HG03135 (cell line): Measurements from ENCODE around the gene FTSJ3.
"Not testable (repeated sequence)": the region's sequence is repeated elsewhere in the genome, so short reads cannot be mapped to it uniquely, and the experiment has no call there.

Experiments used
- ATAC-seq: cut with Tn5 transposase; IDR thresholded peaks from one replicate; pipeline ENCODE4 v1.9.1; 2021; ENCODE audit warnings: mild to moderate bottlenecking, moderate library complexity; ENCODE audit not compliant: unreplicated experiment

The FTSJ3 gene, protein sequence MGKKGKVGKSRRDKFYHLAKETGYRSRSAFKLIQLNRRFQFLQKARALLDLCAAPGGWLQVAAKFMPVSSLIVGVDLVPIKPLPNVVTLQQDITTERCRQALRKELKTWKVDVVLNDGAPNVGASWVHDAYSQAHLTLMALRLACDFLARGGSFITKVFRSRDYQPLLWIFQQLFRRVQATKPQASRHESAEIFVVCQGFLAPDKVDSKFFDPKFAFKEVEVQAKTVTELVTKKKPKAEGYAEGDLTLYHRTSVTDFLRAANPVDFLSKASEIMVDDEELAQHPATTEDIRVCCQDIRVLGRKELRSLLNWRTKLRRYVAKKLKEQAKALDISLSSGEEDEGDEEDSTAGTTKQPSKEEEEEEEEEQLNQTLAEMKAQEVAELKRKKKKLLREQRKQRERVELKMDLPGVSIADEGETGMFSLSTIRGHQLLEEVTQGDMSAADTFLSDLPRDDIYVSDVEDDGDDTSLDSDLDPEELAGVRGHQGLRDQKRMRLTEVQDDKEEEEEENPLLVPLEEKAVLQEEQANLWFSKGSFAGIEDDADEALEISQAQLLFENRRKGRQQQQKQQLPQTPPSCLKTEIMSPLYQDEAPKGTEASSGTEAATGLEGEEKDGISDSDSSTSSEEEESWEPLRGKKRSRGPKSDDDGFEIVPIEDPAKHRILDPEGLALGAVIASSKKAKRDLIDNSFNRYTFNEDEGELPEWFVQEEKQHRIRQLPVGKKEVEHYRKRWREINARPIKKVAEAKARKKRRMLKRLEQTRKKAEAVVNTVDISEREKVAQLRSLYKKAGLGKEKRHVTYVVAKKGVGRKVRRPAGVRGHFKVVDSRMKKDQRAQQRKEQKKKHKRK

DNA sequence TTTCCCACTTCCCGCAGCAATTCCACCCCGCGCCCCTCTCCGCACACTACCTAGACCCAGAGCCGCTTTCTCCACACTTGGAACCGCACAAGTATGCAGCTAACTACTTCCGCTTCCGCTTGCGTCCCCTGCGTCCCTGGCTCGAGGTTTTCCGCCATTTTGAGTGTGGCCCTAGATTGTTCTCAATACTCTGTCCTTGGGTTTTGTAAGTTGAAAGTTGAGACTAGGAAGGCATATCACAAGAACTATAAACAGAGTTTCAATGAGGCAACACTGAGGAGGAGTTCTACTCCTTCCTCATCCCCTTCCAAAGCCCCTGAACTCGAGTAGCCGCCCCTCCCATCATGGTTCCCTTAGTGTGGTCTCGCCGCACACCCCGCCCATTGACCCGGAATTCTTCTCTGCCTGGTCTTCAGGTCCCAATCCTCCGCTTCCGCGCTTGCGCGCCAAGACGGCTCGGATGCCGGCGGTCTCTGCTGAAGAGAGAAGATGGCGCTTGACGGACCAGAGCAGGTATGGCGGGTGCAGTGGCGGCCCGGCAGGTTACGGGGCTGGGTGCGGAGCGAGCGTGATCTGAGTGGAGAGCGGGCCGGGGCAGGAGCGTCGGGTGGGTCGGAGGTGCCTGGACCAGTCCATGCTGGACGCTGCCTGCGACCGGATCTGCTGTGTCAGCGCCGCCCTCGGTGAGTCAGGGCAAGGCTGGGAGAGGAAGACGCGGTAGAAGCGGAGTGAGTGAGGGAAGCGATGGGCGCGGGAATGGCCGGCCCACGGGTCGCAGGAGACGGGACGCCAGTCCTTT, at the start of gene FTSJ3, which contains the start of gene PSMC5:
Gene FTSJ3 (minus strand): TSS at position 662 of the 799 bp plus-strand sequence. CDS start 761 bp downstream, outside the sequence.
Gene PSMC5 (plus strand): TSS at position 430 of the 799 bp plus-strand sequence. CDS start 60 bp downstream, at position 490.
- peak; percentile 85 for ATAC-seq

DNA sequence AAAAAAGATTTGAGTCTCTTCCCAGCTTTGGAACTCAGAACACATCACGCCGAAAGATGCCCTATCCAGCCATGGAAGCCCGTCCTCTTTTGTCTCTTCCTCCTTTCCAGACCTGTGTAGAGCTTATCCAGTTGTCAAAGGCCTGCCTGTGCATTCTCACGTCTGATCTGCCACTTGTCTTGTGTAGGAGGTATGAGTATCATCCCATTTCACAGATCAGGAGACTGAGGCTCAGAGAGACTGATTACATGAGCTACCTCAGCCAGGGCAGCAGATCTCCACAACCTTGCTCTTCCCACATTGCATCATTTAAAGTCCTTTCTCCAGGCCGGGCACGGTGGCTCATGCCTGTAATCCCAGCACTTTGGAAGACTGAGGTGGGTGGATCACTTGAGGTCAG, 47.2 kb upstream of the FTSJ3 start:
- ATAC-seq: not testable (repeated sequence)

DNA sequence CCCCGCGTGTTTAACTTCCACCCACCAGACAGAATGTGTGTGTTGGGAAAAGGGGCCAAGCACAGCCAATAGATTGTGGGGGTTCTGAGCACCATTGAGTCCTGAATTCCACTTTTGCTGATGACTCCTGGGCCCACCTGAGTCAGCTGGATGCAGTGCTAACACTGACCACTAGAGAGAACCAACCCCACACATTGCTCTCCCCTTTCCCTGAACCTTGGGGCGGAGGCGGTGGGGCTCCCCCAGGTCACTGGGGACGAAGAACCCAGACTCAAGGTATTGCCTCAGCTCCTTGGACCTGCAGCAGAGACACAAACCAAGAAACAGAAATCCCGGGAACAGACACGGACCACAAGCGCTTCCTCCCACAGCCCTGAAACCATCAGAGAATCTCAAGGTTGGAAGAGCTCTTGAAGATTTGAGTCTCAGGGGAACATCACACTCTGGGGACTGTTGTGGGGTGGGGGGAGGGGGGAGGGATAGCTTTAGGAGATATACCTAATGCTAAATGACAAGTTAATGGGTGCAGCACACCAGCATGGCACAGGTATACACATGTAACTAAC, 46.7 kb upstream of the FTSJ3 start:
- ATAC-seq: not testable (repeated sequence)

DNA sequence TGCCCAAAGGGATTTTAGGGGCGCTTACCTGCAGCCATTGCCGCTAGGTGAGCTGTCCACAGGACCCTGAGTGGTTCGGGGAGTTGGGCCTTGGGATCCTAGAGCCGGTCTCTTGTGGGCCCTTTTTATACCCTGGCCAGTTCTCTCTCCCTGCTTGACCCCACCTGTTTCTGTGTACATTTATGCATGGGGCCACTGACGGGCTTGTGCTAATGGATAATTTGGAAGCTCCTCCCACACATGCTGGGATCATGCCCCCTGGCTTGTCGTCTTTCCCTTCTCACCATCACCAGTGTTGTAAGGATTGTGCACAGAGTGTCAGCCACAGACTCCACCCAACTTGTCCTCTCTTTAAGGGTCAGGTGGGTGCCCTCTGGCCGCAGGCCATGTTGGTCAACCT, 46.1 kb upstream of the FTSJ3 start, which contains the start of gene CSH2:
Gene CSH2 (minus strand): TSS at position 101 of the 400 bp plus-strand sequence. CDS start 63 bp downstream, at position 38.
- not testable (repeated sequence) for ATAC-seq

DNA sequence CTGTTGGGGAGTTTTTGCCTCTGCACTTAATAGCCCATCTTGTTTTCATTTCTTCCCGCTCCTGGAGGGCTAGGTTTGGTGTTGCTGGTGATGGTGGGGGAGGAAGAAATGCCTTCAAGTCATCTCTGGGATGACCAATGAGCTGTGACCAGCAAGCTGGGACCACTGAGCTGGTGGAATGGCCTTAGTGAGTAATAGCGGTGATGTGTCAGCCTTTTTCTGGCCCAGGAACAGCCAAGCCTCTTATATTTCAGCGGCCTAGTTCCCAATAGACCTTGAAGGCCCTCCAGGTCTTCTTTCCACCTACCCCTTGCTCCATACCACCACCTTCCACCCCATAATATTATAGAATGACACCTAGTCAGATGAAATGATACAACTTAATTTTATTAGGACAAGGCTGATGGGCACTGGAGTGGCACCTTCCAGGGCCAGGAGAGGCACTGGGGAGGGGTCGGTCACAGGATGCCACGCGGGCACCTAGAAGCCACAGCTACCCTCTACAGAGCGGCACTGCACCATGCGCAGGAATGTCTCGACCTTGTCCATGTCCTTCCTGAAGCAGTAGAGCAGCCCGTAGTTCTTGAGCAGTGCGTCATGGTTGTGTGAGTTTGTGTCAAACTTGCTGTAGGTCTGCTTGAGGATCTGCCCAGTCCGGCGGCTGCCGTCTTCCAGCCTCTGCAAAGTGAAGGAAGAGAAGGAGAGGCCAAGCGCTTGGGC, 44.3 kb upstream of the FTSJ3 start:
- not testable (repeated sequence) for ATAC-seq

DNA sequence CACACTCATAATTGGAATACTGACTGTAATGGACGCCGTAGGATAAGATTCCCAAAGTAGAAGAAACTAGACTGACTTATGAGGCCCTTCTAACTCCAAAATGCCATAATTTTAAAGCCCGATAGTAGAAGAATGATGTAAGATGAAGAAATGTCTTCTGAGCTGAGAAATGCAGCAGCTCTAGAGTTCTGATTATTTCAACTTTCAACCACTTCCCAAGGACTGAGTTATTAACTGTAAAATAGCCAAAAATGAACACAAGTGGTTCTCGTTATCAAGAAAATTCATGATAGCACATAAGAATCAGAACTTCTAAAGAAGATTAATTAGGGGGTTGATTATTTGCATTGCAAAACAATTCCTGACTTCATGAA, 42.8 kb upstream of the FTSJ3 start:
- not testable (repeated sequence) for ATAC-seq

DNA sequence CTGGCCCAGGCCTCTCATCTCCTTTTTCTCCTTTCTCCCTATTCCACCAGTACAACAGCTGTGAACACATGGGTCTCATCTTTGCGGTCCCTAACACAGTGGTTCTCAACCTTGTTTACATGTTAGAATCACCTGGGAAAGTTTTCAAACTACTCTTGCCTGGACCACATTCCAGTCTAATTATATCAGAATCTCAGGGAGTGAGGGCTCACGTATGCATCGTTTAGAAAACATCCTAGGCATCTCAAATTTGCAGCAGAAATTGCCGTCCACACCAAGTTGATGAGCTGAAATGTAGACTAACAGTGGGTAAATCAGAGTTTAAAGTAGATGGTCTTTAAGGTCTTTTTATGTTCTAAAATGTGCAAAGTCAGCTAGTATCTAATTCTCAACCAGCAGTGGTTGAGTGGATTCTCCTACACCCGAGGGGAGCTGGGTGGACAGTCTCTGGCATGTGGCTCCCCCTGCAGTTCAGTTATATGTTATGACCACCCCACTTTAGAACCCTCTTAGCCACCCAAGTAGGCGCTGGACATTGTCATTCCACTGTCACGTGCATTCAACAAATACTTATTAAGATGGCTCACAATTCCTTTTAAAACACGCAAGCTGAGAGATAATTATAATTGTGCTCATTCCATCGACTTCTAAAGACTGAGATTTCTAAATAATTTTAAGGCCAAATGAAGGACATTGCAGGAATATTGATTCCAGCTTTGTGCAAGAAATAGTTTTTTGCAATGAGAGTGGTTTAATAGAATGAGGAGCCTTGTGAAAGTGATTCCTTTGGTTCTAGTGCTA, 42.2 kb upstream of the FTSJ3 start:
- ATAC-seq: not testable (repeated sequence)

DNA sequence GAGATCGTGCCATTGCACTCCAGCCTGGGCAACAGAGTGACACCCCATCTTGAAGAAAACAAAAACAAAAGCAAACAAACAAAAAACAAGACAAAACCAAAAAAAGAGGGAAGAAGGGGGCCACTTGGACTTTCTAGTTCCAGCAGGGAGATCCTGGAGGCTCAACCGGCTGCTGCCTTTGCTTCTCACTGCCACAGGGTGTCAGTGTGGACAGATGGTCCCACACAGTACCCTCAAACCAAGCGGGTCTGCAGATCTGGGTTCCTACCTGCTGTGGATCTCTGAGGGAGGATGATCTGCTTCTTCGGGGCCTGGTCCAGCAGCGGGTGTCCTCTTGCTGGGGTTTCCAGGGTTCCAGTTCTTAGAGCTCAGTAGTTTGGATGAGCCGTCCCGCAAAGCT, 39.2 kb upstream of the FTSJ3 start:
- ATAC-seq: not testable (repeated sequence)

DNA sequence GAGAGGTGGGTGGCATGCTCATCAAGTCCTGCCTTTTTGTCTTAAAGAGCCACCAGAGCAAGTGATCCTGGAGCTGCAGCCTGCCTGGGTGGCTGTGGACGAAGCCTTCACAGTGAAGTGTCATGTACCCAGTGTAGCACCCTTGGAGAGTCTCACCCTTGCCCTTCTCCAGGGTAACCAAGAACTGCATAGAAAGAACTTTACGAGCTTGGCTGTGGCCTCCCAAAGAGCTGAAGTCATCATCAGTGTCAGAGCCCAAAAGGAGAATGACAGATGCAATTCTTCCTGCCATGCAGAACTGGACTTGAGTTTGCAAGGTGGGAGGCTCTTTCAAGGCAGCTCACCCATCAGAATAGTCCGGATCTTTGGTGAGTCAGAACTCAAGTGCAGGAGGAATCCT, 31.8 kb upstream of the FTSJ3 start:
- no peak for ATAC-seq

DNA sequence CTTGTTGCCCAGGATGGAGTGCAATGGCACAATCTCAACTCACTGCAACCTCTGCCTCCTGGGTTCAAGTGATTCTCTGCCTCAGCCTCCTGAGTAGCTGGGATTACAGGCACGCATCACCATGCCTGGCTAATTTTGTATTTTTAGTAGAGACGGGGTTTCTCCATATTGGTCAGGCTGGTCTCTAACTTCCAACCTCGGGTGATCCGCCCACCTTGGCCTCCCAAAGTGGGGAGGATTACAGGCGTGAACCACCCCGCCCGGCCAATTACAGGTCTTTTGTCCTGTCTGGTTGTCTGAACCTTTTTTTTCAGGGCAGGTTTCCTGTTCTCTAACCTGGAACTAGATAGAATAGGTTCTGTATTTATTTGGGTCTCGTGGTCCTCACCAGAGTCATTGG, 29.0 kb upstream of the FTSJ3 start:
- ATAC-seq: not testable (repeated sequence)

DNA sequence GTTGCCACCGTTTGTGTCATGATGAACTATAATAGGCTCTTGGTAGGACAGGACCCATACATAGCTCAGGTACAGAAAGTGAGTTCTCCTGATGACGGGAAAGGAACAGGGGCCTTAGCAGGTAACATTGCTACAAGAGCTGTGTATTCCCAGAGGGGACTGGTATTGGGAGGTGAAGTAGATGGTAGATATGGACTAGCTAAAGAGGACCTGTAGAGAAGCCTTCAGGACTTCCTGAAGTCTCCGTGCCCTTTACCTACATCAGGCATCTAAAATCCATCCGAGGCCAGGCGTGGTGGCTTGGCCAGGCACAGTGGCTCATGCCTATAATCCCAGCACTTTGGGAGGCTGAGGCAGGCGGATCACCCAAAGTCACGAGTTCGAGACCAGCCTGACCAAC, 27.7 kb upstream of the FTSJ3 start:
- ATAC-seq: no peak

DNA sequence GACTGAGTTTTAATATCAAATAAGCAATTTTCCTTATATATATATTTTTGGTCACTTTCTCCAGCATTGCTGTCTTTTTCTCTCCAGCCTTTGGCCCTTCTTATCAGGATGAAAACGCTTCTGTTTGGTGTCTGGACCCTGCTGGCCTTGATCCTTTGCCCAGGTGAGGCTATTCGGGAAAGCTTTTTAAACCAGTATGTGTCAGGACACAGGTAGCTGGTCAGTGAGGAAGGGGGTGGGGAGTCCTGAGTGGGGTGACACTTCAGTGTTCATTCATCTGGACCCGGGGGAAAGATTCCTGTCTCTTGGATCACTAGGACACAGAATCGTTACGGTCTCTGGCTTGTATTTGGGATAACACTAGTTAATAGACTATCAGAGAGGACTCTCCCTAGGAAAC, 27.2 kb upstream of the FTSJ3 start:
- no peak for ATAC-seq

DNA sequence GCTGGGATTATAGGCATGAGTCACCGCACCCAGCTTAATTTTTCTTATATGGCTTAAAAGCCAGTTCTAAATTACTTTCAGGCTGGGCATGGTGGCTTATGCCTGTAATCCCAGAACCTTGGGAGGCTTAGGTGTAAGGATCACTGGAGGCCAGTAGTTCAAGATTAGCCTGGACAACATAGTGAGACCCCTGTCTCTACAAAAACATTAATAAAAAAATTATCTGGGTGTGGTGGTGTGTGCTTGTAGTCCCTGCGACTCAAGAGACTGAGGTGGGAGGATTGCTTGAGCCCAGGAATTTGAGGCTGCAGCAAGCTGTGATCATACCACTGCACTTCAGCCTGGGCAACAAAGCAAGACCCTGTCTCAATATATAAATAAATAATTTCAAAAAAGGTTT, 25.8 kb upstream of the FTSJ3 start:
- ATAC-seq: no peak

DNA sequence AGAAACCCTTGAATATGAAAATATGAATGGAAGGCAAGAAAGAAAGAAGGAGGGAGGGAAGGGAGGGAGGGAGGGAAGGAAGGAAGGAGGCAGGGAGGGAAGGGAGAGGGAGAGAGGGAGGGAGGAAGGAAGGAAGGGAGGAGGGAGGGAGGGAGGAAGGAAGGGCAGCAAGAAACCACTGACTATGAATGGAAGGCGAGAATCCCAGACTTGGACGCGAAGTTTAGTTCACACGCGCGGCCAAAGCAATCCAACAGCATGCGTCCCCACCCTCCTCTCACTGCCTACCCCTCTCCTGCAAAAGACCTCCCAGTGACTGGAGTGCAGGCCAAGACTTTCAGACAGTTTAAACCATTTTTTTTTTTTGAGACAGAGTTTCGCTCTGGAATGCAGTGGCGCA, 22.9 kb upstream of the FTSJ3 start:
- ATAC-seq: no peak

DNA sequence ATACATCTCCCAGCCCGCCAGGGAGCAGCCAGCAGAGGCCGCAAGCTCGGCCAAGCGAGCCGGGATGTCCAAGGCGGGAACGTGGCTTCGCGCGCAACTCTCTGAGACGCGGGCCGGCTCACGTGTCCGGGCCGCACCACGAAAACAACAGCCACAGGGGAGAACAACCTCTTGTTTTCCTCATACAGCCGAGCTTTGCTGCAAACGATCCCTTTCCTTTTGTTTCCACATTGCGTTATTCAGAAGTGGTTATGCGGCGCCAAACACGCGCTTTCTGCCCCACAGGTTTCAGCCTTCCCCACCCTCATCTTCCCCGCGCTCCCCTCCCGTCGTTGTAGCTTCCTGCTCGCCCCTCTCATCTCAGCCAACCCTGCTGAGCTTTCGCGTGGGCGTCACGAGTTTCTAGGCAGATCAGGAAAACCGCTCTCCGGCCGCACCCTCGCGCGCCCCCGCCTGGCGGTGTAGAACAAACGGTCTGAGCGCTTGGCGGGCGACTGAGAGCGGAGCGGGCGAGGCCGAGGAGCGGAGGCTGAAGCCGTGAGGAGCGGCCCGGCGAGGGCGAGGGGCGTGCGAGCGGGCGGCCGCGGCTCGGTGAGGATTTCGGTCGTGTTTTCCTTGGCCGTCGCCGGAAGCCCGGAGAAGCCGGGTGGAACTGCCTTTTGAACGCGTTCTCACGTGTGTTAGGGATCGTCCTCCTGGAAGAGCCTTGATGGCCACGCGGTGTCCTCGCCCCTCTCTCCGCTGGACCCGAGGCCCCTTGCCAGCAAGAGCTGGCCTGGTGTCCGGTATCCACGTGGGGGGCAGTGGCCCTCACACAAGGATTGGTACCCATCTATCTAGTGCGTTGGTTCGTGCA, 21.6 kb upstream of the FTSJ3 start:
- ATAC-seq: peak; percentile 87

DNA sequence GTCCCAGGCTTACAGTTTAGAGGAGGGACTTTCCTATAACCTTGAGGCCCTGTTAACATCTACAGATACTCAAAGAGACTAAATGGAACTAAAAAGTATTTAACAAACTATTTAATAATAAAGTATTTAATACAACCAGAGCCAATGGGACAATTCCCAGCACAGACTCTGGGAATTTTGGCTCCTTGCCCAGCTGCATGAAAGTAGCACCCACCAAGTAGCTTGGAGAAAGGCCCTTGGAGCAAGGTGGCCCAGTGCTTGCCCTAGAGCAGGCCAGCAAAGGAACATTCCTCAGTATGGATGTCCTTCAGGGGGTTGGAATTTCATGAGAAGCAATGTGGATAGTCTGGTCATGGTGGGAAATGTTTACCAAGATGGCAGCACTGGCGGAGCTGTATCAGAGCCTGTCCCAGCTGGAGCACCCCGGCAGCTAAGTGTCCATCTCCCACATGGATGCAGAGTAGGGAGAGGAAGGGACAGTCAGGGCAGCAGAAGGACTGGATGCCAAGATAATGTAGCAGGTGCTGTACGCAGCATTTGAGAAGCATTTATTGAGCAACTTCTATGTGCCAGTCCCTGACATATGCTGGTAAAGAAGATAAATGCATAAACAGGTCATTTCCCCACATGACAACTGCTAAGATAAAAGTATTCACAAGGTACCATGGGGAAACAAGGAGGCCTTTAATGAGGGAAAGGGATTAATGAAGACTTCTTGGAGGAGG, 20.2 kb upstream of the FTSJ3 start:
- no peak for ATAC-seq

DNA sequence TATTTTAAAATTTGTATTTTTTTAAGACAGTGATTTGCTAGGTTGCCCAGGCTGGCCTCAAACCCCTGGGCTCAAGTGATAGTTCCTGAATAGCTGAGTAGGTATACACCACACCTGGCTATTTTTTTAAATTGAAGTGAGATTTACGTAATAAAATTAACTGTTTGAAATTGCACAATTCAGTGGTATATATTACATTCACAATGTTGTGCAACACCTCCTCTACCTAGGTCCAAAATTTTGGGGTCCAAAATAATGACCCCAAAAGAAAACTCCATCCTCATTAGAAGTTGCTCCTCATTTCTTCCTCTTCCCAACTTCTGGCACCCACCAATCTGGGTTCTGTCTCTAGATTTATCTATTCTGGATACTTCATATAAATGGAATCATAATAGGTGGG, 18.0 kb upstream of the FTSJ3 start:
- ATAC-seq: no peak
